SK-N-SH (cell line): ENCODE data around the gene GEN1.

Experiments used
- EP300 ChIP-seq, 2 experiments: IDR thresholded peaks; 2 replicates each; pipeline versions ENCODE4 v1.4.0 to v1.6.1; 2012; ENCODE audit warnings: borderline replicate concordance in 1 of 2, low read depth in 1 of 2, low read length in 1 of 2
- EZH2phosphoT487 ChIP-seq: fragments of 200-600 bp; sonication (generic); IDR thresholded peaks from 2 replicates; pipeline ENCODE4 v1.6.1; 2017; ENCODE audit warnings: low read depth, mixed run types, mild to moderate bottlenecking, antibody characterized with exemption, moderate library complexity, borderline replicate concordance
- MEF2A ChIP-seq: IDR thresholded peaks from 2 replicates; pipeline ENCODE4 v1.4.0; 2012; ENCODE audit warnings: low read depth, borderline replicate concordance
- RCOR1 ChIP-seq: fragments of 150-350 bp; IDR thresholded peaks from 2 replicates; pipeline ENCODE4 v1.6.1; 2017; ENCODE audit warnings: antibody characterized with exemption, low read length
- SMC3 ChIP-seq: IDR thresholded peaks from 2 replicates; pipeline ENCODE4 v1.6.1; 2012; ENCODE audit warnings: low read depth, low read length, improper control_type of control experiment
- TAF1 ChIP-seq: IDR thresholded peaks from 2 replicates; pipeline ENCODE4 v1.6.1; 2012; ENCODE audit warnings: low read depth, mild to moderate bottlenecking, low read length, moderate library complexity, borderline replicate concordance
- TEAD4 ChIP-seq: IDR thresholded peaks from 2 replicates; pipeline ENCODE4 v1.4.0; 2012; ENCODE audit warnings: mild to moderate bottlenecking, borderline replicate concordance; ENCODE audit not compliant: insufficient read depth
- TF ChIP-seq, protein P1 (sequence below): fragments of 200-600 bp; sonication (generic); IDR thresholded peaks from 2 replicates; pipeline ENCODE4 v1.6.1; 2017; ENCODE audit warnings: antibody characterized with exemption, mild to moderate bottlenecking, moderate library complexity
- TF ChIP-seq, protein P2 (sequence below): IDR thresholded peaks from 2 replicates; pipeline ENCODE4 v1.6.1; 2012; ENCODE audit warnings: mild to moderate bottlenecking, low read depth, low read length, moderate library complexity
- TF ChIP-seq, protein P3 (sequence below): fragments of 150-350 bp; IDR thresholded peaks from 2 replicates; pipeline ENCODE4 v1.6.1; 2017; ENCODE audit warnings: antibody characterized with exemption, low read length, low read depth, borderline replicate concordance

DNA sequence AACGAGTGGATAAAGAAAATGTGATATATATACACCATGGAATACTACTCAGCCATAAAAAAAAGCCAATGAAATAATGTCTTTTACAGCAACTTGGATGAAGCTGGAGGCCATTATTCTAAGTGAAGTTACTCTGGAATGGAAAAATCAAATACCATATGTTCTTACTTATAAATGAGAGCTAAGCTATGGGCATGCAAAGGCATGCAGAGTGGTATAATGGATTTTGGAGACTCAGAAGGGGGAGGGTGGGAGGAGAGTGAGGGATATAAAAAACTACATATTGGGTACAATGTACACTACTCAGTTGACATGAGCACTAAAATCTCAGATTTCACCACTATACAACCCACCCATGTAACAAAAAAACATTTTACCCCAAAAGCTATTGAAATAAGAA lies 60.7 kb downstream of the GEN1 start:
- no peak for TF ChIP-seq MEF2A
- TF ChIP-seq, protein P1, sequence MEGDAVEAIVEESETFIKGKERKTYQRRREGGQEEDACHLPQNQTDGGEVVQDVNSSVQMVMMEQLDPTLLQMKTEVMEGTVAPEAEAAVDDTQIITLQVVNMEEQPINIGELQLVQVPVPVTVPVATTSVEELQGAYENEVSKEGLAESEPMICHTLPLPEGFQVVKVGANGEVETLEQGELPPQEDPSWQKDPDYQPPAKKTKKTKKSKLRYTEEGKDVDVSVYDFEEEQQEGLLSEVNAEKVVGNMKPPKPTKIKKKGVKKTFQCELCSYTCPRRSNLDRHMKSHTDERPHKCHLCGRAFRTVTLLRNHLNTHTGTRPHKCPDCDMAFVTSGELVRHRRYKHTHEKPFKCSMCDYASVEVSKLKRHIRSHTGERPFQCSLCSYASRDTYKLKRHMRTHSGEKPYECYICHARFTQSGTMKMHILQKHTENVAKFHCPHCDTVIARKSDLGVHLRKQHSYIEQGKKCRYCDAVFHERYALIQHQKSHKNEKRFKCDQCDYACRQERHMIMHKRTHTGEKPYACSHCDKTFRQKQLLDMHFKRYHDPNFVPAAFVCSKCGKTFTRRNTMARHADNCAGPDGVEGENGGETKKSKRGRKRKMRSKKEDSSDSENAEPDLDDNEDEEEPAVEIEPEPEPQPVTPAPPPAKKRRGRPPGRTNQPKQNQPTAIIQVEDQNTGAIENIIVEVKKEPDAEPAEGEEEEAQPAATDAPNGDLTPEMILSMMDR, result no peak
- TF ChIP-seq SMC3, result no peak
- TF ChIP-seq, protein P2, sequence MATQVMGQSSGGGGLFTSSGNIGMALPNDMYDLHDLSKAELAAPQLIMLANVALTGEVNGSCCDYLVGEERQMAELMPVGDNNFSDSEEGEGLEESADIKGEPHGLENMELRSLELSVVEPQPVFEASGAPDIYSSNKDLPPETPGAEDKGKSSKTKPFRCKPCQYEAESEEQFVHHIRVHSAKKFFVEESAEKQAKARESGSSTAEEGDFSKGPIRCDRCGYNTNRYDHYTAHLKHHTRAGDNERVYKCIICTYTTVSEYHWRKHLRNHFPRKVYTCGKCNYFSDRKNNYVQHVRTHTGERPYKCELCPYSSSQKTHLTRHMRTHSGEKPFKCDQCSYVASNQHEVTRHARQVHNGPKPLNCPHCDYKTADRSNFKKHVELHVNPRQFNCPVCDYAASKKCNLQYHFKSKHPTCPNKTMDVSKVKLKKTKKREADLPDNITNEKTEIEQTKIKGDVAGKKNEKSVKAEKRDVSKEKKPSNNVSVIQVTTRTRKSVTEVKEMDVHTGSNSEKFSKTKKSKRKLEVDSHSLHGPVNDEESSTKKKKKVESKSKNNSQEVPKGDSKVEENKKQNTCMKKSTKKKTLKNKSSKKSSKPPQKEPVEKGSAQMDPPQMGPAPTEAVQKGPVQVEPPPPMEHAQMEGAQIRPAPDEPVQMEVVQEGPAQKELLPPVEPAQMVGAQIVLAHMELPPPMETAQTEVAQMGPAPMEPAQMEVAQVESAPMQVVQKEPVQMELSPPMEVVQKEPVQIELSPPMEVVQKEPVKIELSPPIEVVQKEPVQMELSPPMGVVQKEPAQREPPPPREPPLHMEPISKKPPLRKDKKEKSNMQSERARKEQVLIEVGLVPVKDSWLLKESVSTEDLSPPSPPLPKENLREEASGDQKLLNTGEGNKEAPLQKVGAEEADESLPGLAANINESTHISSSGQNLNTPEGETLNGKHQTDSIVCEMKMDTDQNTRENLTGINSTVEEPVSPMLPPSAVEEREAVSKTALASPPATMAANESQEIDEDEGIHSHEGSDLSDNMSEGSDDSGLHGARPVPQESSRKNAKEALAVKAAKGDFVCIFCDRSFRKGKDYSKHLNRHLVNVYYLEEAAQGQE, result no peak
- TF ChIP-seq EP300 (IDR thresholded peaks at IDR 0.05; ENCODE audit: borderline replicate concordance in 1 of 2, low read depth in 1 of 2, low read length in 1 of 2), result no peak
- TF ChIP-seq TEAD4, result no peak
- no peak for TF ChIP-seq TAF1
- TF ChIP-seq RCOR1, result no peak
- no peak for TF ChIP-seq EZH2phosphoT487
- TF ChIP-seq, protein P3, sequence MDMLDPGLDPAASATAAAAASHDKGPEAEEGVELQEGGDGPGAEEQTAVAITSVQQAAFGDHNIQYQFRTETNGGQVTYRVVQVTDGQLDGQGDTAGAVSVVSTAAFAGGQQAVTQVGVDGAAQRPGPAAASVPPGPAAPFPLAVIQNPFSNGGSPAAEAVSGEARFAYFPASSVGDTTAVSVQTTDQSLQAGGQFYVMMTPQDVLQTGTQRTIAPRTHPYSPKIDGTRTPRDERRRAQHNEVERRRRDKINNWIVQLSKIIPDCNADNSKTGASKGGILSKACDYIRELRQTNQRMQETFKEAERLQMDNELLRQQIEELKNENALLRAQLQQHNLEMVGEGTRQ, result no peak
